T follicular helper cell (primary cell): ENCODE data around the gene JPH3.

Experiments
- DNase-seq: peaks from one replicate; pipeline ENCODE4 v3.0.0-alpha.2; 2020; ENCODE audit warnings: low read depth
- total RNA-seq, 2 experiments: gene quantifications; one replicate each; lab custom pipeline; 2026; lab: John Stamatoyannopoulos, UW

The JPH3 gene
- 0 to 0.06 reads per million in 2 experiments for total RNA-seq

DNA sequence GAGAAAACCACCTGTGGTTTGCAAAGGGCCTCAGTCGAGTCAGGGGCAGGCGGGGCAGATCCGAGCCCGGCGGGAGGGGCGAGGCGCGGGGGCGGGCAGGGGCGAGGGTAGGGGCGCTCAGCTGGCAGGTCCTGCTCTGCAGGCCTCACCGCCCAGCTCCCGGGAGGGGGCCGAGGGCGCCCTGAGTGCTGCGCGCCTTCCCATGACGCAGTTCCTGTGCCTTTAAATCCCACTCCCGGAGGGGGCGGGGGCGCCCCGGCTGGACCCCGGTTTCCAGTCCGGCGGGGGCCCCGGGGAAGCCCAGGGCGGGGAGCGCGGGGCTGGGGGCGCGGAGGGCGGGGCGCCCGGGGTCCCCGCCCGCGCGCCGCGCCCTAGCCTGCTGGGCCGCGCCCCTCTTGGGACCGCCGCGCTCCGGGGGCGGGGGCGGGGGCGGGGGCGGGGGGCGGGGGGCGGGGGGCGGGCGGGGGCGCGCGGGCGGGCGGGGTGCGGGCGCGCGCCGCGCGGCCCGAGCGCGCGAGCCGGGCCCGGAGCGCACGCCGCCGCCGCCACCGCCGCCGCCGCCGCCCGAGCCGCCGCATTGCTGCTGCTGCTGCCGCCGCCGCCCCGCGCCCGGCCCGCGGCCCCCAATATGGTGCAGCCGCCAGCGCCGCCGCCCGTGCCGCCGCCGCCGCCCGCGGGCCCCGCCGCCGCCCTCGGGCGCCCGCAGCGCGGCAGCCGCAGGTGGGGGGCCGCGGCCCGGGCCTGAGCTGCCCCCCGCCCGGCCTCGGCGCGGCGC is at the start of gene JPH3:
Gene JPH3 (plus strand): TSS at position 508 of the 775 bp plus-strand sequence. CDS start 639 bp downstream, outside the sequence.
- DNase-seq = no peak

DNA sequence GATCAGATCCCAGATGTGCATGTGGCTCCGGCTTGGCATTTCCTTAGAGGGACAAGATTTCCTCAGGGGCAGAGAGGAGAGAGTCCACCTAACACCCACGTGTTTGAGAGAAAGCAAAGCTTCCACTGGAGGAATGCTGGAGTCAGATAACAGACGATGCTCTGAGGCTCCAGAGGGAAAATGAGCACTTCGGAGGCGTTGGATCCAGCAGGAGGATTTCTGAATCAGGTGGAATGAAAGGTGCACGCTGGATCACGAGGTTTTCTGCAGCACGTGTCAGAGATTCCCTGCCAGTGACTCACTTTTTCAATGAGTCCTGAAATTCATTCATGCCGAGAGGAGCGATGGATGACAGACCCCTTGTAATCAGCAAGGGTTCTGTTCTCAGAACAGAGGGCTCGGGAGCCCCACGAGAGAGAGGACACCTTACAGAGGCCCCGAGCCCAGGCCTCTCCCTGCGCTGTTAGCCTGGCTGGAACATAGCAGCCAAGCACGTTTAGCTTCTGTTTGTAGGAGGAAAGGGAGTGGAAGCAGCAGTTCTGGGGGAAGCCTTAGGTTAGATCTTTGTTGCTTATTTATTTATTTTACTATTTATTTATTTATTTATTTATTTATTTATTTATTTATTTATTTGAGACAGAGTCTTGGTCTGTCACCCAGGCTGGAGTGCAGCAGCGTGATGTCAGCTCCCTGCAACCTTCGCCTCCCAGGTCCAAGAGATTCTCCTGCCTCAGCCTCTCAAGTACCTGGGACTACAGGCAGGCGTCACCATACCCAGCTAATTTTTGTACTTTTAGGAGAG is 49.3 kb upstream of the JPH3 start:
- DNase-seq = no peak

- no peak for DNase-seq
Measured at GRCh38 chr16:87554754-87555427, 47.4 kb upstream of the JPH3 start.

GRCh38 chr16:87555647-87556046 is 46.7 kb upstream of the JPH3 start:
- no peak for DNase-seq

- DNase-seq = no peak
Measured at GRCh38 chr16:87556941-87557459, 45.3 kb upstream of the JPH3 start.

GRCh38 chr16:87558682-87559081 is 43.6 kb upstream of the JPH3 start:
- DNase-seq = no peak

DNA sequence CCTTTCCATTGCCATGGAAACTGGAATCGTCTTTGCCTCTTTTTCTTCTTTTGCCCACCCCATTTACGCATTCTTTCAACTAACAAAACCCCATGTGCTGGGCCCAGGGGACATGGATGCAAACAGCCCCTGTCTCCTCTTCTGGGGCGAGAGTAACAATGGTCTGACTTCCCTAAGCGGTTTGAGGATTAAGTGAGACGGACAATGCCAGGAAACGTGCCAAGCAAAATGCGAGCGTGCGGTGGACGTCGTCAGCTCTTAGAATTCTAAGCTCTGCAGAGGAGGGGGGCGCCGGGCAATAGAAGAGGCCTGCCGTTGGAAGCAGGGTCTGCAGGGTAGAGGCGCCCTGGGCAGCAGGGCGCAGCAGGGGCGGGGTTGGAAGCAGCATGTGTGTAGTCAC is 42.4 kb upstream of the JPH3 start:
- DNase-seq = no peak

DNA sequence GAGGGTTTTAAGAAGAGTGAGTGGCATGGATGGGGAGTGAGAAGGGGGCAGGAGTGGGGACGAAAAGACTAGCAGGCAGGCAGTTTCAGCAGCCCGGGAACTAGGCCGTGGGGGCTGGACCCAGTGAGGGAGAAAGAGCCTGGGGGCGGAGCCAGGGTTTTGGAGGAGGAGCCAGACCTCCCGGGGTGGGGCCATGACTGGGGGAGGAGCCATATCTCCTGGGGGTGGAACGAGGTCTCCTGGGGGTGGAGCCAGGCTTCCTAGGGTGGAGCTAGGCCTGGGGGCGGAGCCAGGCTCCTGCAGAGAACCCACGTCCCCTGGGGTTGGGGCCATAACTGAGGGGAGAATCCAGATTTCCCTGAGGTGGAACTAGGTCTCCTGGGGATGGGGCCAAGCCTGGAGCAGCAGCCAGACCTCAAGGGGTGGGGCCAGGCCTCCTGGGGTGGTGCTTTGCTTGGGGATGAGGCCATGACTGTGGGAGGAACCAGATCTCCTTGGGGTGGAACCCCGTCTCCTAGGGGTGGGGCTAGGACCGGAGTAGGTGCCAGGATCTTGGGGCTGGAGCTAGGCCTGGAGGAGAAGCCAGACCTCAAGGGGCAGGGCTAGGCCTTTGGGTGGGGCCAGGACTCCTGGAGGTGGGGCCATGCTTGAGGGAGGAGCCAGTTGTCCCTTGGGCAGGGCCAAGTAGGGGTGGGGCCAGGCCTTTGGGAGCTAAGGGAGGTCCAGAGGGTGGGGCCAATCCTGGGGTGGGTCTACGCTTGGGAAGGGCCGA is 41.7 kb upstream of the JPH3 start:
- no peak for DNase-seq

DNA sequence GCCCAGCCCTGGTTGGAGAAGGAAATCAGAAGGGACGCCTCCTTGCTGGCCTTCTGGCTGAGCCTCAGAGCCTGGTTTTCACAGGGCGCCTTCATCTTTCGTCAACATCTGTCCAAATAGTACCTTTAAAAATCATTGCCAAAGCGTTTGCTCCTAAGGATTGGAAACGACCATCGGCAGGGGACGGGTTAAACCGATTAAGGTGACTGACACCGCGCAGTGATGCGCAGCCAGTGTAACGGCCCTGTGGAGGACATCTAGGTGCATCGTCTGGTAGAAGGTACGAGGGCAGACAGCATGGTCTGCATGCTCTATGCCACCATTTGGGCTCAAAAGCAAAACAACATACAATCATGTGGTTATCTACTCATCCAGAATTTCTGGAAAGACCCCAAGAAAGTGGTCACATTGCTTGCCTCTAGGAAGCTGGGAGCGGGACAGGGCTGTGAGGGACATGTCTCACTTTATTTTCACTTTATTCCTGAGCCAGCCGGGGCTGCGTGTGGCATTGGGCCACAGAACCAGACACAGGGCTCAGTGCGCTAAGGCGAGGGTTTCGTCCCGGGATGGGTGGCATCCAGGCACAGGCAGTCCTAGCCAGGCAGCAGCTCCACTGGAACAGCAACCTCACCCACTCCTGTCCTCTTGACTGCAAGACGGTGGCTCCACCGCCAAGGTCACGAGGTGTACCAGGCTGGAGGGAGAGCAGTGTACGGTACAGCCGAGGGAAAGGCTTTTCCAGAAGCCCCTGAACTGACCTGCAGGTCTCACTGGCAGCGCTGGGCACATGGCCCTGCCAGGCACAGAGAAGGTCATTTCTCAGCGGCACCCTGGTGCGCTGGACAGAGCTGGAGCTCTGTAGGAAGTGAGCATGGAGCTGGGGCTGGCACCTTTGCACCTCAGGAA is 40.9 kb upstream of the JPH3 start:
- no peak for DNase-seq

DNA sequence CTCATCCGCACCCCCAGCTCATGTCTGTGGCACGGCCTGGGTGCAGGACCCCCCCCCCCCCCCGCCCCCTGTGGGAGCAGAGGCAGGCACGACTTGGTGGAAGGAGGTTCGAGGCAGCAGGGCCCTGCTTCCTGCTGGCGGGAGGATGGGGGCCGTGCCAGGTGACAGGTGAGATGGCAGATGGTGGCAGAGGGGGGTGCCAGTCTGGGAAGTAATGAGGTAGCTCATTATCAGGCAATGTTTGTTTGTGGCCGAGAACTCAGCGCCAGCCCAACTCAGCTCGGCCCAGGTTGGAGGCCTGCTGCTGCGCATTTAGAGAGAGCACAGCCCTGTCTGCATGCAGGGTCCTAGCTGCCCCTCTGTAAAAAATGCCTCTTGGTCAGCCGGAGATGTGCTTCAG is 40.1 kb upstream of the JPH3 start:
- no peak for DNase-seq

GRCh38 chr16:87563022-87563421 is 39.3 kb upstream of the JPH3 start:
- DNase-seq = no peak

DNA sequence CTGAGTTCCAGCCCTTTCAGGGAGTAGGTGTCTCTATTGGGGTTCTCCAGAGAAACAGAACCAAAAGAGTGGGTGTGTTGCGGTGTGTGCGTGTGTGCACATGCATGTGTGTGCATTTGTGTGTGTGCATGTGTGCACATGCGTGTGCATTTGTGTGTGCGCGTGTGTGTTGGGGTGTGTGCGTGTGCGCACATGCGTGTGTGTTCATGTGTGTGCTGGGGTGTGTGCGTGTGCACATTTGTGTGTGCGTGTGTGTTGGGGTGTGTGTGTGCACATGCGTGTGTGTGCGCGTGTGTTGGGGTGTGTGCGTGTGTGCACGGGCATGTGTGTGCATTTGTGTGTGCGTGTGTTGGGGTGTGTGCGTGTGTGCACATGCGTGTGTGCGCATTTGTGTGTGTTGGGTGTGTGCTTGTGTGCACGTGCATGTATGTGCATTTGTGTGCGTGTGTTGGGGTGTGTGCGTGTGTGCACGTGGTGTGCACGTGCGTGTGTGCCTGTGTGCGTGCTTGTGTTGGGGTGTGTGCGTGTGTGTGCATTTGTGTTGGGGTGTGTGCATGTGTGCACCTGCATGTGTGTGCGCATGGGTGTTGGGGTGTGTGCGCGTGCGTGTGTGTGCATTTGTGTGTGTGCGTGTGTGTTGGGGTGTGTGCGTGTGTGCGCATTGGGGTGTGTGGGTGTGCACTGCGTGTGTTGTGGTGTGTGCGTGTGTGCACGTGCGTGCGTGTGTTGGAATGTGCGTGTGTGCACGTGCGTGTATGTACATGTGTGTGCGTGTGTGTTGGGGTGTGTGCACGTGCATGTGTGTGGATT is 38.4 kb upstream of the JPH3 start:
- DNase-seq = no peak

GRCh38 chr16:87564524-87564778 is 37.9 kb upstream of the JPH3 start:
- no peak for DNase-seq

DNA sequence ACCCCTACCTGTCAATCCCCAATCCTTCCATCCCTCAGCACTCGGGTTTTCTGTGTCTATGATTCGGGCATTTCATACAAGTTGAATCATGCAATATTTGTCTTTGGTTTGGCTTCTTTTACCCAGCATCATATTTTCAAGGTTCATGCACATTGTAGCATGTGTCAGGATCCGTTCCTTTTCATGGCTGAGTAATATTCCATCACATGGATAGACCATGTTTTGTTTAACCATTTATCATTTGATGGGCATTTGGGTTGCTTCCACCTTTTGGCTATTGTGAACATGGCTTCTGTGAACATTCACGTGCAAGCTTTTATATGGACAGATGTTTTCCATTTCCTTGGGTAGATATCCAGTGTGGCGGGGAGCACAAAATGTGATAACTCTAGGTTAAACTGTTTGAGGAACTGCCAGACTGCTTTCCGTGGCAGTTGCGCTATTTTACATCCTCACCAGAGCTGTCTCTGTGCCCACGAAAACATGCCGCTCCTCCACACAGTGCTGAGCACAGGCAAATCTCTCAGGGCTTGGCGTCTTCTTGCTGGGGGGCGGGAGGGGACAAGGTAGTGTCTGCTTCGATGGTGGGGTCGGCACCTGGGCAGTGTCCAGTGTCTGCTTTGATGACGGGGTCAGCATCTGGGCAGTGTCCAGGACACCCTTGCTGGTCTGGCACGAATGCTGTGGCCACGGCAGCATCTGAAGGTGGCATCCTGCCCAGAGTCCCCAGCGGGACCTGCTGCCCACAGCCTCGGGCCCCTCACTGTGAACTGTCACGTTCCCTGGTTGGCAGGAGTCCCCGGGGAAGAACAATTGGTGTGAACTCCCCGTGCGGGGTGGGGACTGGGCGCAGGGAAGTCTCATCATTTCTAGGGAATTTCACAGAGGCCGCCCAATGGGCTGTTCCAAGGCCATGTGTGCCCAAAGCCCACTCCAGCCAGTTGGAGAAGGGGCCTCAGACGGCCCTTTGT is 32.4 kb upstream of the JPH3 start:
- no peak for DNase-seq

- DNase-seq = no peak
Measured at GRCh38 chr16:87570572-87570937, 31.8 kb upstream of the JPH3 start.

- no peak for DNase-seq
Measured at GRCh38 chr16:87570938-87571867, 31.1 kb upstream of the JPH3 start.

- DNase-seq = no peak
Measured at GRCh38 chr16:87571868-87572244, 30.5 kb upstream of the JPH3 start.

- DNase-seq = no peak
Measured at GRCh38 chr16:87572959-87573358, 29.3 kb upstream of the JPH3 start.
